Panc1 (cell line): Measurements from ENCODE around the gene LDLRAD4. TPM values are rescaled to one million over a fixed set of nuclear protein-coding genes. Genes with fewer than 3 reads are reported as not detected.

Source experiments
- ATAC-seq: fragments of 200-7000 bp; cut with Tn5 transposase; 2 replicates; pipeline ENCODE4 v1.9.1; 2020; ENCODE audit warnings: mild to moderate bottlenecking, moderate library complexity
- BruUV-seq: library from RNA; stranded (reverse); fragments of 400-500 nt; replicated peaks from 2 replicates; lab custom pipeline; 2021; lab: Mats Ljungman, UMichigan
- CTCF ChIA-PET: fragments of 300-600 bp; sonication (Branson Sonifier 250); formaldehyde crosslinking; loops from one replicate; lab custom pipeline; 2022; ENCODE audit warnings: antibody characterized with exemption; lab: Charles Lee
- POLR2A ChIA-PET: fragments of 300-600 bp; sonication (Branson Sonifier 250); formaldehyde crosslinking; loops from one replicate; lab custom pipeline; 2022; ENCODE audit warnings: antibody characterized with exemption; lab: Charles Lee
- DNase-seq: peaks from one replicate; pipeline ENCODE4 v3.0.0-alpha.2; 2010; ENCODE audit warnings: low read depth, low spot score
- H3K27ac ChIP-seq: 2 replicates; pipeline ENCODE4 v1.5.1; 2011; ENCODE audit warnings: mild to moderate bottlenecking, low read length, inconsistent platforms
- H3K27me3 ChIP-seq: fragments of 200-500 bp; sonication (Bioruptor generic); 2 replicates; pipeline ENCODE4 v1.6.0; 2014; ENCODE audit warnings: low read length, inconsistent platforms; ENCODE audit not compliant: control insufficient read depth, insufficient read depth
- H3K36me3 ChIP-seq: fragments of 200-500 bp; sonication (Bioruptor generic); 2 replicates; pipeline ENCODE4 v1.5.1; 2014; ENCODE audit warnings: inconsistent platforms, mild to moderate bottlenecking, low read length, moderate library complexity; ENCODE audit not compliant: control insufficient read depth, insufficient read depth
- H3K4me1 ChIP-seq: 2 replicates; pipeline ENCODE4 v1.5.1; 2011; ENCODE audit warnings: inconsistent platforms, mild to moderate bottlenecking, low read length, moderate library complexity; ENCODE audit not compliant: control insufficient read depth, insufficient read depth
- H3K4me3 ChIP-seq, 2 experiments: 2 replicates each; pipeline ENCODE4 v1.5.1; 2011 to 2012; ENCODE audit warnings: low read depth in 2 of 2, low read length in 2 of 2, mild to moderate bottlenecking in 2 of 2, inconsistent platforms in 1 of 2, moderate library complexity in 1 of 2
- H3K9me3 ChIP-seq: fragments of 200-500 bp; sonication (Bioruptor generic); 2 replicates; pipeline ENCODE4 v1.5.1; 2014; ENCODE audit warnings: low read depth, mild to moderate bottlenecking, inconsistent platforms, low read length, moderate library complexity; ENCODE audit not compliant: control insufficient read depth, insufficient read depth
- CTCF ChIP-seq: fragments of 450-650 bp; IDR thresholded peaks from 2 replicates; pipeline ENCODE4 v1.5.1; 2017; ENCODE audit warnings: mild to moderate bottlenecking
- POLR2AphosphoS5 ChIP-seq: IDR thresholded peaks from 2 replicates; pipeline ENCODE4 v1.6.1; 2012; ENCODE audit warnings: mild to moderate bottlenecking, low read depth, low read length, moderate library complexity
- SIN3A ChIP-seq: IDR thresholded peaks from 2 replicates; pipeline ENCODE4 v1.6.1; 2012; ENCODE audit warnings: low read depth, mild to moderate bottlenecking, low read length, moderate library complexity, borderline replicate concordance; ENCODE audit not compliant: insufficient read depth
- TCF7L2 ChIP-seq: IDR thresholded peaks from 2 replicates; pipeline ENCODE4 v1.6.1; 2011; ENCODE audit warnings: mild to moderate bottlenecking, low read depth, low read length, inconsistent platforms
- in situ Hi-C: cut with HindIII; loops from 2 replicates; pipeline ENCODE4 v1.10.0; 2016; ENCODE audit warnings: low sequenced_read_pairs, low pct_unique_long_range_greater_than_20kb
- intact Hi-C: fragments of 100-400 bp; cut with micrococcal nuclease; formaldehyde crosslinking; loops from one replicate; pipeline ENCODE4 v1.10.0; 2022; ENCODE audit not compliant: unreplicated experiment
- total RNA-seq: library from RNA; stranded (reverse); gene quantifications from one replicate; pipeline ENCODE4 v1.2.1, GENCODE V29; 2021; ENCODE audit not compliant: unreplicated experiment
- TF ChIP-seq, protein P1 (sequence below), 2 experiments: IDR thresholded peaks; 2 replicates each; pipeline ENCODE4 v1.6.1; 2011 to 2012; ENCODE audit warnings: low read depth in 2 of 2, control low read depth in 1 of 2, low read length in 1 of 2, mild to moderate bottlenecking in 1 of 2, moderate library complexity in 1 of 2; ENCODE audit not compliant: insufficient read depth in 1 of 2

The LDLRAD4 gene
- total RNA-seq, 1 experiment from 2014 or later: 0.28 TPM

- H3K27ac ChIP-seq: no peak overlapping the region
- H3K36me3 ChIP-seq: no peaks in the 10 kb centered on the region
- no peaks in the 10 kb centered on the region for H3K9me3 ChIP-seq
- H3K27me3 ChIP-seq: peaks cover 2% of the 10 kb centered on the region; the same call in 1 of the 2 replicates
- no peaks in the 10 kb centered on the region for H3K4me1 ChIP-seq
- POLR2A ChIA-PET: no interaction called here
- intact Hi-C loops: no loop called here
- TF ChIP-seq CTCF (no peak), SIN3A (no peak), POLR2AphosphoS5 (no peak), TCF7L2 (no peak)
- TF ChIP-seq, protein P1, sequence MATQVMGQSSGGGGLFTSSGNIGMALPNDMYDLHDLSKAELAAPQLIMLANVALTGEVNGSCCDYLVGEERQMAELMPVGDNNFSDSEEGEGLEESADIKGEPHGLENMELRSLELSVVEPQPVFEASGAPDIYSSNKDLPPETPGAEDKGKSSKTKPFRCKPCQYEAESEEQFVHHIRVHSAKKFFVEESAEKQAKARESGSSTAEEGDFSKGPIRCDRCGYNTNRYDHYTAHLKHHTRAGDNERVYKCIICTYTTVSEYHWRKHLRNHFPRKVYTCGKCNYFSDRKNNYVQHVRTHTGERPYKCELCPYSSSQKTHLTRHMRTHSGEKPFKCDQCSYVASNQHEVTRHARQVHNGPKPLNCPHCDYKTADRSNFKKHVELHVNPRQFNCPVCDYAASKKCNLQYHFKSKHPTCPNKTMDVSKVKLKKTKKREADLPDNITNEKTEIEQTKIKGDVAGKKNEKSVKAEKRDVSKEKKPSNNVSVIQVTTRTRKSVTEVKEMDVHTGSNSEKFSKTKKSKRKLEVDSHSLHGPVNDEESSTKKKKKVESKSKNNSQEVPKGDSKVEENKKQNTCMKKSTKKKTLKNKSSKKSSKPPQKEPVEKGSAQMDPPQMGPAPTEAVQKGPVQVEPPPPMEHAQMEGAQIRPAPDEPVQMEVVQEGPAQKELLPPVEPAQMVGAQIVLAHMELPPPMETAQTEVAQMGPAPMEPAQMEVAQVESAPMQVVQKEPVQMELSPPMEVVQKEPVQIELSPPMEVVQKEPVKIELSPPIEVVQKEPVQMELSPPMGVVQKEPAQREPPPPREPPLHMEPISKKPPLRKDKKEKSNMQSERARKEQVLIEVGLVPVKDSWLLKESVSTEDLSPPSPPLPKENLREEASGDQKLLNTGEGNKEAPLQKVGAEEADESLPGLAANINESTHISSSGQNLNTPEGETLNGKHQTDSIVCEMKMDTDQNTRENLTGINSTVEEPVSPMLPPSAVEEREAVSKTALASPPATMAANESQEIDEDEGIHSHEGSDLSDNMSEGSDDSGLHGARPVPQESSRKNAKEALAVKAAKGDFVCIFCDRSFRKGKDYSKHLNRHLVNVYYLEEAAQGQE (IDR thresholded peaks at IDR 0.05; ENCODE audit: insufficient read depth in 1 of 2, low read depth in 2 of 2, low read length in 1 of 2): no peak
- no TSS peak for BruUV-seq
- DNase-seq (no peak), ATAC-seq (no peak)
- in situ Hi-C loops: no loop called here
- CTCF ChIA-PET: no interaction called here
- no peak overlapping the region for H3K4me3 ChIP-seq
Observed at GRCh38 chr18:13578400-13578799, 359.8 kb downstream of the LDLRAD4 start.

- no peaks in the 10 kb centered on the region for H3K9me3 ChIP-seq
- in situ Hi-C loops: no loop called here
- H3K27ac ChIP-seq: no peak overlapping the region
- DNase-seq (no peak), ATAC-seq (no peak)
- TF ChIP-seq POLR2AphosphoS5: no peak
- TF ChIP-seq TCF7L2: no peak
- TF ChIP-seq, protein P1 (IDR thresholded peaks at IDR 0.05; ENCODE audit: insufficient read depth in 1 of 2, low read depth in 2 of 2, low read length in 1 of 2): no peak
- no peak for TF ChIP-seq CTCF
- TF ChIP-seq SIN3A: no peak
- POLR2A ChIA-PET: no interaction called here
- H3K36me3 ChIP-seq: no peaks in the 10 kb centered on the region
- H3K4me3 ChIP-seq: no peak overlapping the region
- BruUV-seq: no TSS peak
- CTCF ChIA-PET: no interaction called here
- H3K4me1 ChIP-seq: no peaks in the 10 kb centered on the region
- intact Hi-C loops: no loop called here
- peaks cover 2% of the 10 kb centered on the region; the same call in 1 of the 2 replicates for H3K27me3 ChIP-seq
Observed at GRCh38 chr18:13579874-13580273, 361.3 kb downstream of the LDLRAD4 start.
